ENCODE data around the gene DDAH1.
A peak's percentile ranks its signal among the peaks of the same experiment; 100 is the strongest.

Gene DDAH1

GRCh38 chr1:85295654-85296053 is 169.3 kb downstream of the DDAH1 start:
- no peak for DNase-seq

DNA sequence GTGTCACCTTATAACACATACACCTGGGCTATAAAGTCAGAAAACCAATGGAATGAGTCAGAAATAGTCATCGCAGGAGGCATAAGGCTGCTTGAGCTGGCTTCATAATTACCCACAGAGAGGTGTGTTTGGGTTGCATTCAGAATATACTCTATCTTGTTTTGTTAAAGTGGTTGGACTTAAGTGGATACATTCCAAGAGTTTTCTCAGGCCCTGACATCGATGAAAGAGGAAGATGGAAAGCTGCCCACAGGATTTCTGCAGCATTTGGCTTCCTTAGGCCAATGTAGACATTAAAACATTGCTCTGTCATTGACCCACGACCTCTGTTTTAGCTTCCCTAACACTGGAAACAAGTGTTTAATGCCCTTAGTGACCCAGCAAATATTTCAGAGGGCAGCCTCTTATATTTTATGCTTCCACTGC is 169.9 kb downstream of the DDAH1 start:
- DNase-seq: no peak

DNA sequence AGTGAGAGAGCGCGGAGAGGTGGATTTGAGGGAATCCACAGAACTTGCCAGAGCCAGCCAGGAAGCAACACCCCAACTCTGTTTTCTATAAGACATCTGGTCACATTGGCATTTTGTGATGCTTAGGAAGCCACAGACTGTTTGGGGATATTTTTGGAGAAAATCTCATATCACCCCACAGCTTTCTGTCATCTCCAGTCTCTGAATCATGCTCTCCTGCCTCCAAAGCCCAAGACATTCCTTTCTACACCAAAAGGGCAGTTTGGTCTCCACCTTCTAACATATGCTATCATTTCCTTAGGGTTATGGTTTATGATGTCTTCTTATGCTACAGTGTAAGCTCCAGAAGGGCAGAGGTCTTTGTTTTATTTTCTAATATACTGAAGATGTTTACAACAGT is 174.1 kb downstream of the DDAH1 start:
- no peak for DNase-seq

DNA sequence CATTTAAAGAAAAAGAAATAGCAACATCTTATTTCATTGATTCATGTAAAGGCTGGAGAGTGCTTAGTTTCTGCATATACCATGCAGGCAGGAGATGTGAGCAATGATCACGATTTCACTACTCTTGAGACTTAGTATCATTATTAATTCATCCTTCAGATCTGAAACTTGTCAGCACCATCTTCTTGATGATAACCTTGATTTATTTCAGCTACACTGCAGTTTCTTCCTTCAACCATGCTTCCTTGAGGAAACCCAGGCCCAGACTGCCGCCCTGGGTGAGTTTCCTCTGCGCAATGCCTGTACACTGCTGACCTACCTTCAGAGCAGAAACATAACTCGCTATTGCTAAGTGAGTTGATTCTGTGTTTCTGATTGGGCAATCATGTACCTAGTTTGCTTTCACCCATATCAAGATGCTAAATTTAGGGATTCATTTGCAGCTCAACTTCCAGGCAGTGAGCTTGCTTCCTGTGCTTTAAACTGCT is 175.1 kb downstream of the DDAH1 start:
- no peak for DNase-seq

DNA sequence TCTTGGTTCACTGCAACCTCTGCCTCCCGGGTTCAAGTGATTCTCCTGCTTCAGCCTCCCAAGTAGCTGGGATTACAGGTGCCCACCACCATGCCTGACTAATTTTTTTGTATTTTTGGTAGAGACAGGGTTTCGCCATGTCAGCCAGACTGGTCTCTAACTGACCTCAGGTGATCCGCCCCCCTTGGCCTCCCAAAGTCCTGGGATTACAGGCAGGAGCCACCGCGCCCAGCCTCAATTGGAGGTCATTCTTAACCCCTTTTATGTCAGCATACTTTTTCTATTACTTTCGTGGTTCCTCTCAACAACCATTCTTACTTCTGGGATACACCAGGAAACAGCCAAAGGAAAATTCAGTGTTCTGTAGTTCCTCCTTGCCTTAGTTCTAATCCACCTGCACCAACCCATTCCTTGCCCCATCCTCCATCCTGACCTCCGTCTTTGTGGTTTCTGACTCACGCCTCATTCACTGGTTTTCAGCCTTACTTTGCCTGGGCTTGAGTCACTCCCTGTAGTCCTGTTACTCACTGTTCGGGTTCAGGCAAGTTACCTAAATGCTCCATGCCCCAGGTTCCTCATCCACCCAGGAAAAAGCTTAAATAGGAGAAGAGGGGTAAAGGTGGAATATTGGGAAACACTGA is 175.6 kb downstream of the DDAH1 start:
- DNase-seq: no peak

- no peak for DNase-seq
Measured at GRCh38 chr1:85284202-85284601, 180.8 kb downstream of the DDAH1 start.

DNA sequence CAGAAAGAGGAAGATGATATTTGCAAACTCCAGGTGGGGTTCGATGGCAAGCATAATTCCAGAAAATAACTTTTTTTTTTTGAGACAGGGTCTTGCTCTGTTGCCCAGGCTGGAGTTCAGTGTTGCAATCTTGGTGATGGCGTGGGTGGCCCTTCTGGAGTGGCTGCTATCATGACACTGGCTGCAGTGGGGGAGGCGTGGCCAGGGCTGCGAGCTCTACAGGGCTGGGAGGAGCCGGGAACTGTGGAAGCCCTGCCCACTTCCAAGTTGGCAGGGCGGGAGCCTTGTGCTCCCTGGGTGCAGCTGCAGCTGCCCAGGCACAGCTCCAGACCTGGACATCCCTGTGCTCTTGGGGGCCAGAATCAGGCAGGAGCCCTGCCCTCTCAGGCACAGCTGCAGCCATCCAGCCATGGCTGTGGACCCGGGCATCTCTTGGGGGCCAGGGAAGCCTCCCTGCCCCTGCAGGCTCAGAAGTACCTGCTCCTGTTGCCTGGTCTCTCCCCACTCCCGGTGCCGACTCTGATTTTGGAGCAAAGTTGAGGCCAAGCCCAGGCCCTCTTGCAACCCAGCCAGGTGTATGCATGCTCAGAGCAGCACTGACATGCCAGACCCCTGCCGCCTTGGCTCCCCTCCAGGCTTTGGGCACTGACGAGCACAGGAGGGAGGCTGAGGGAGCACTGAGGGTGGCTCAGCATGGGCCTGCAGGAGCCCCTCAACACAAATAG is 181.3 kb downstream of the DDAH1 start:
- no peak for DNase-seq

DNA sequence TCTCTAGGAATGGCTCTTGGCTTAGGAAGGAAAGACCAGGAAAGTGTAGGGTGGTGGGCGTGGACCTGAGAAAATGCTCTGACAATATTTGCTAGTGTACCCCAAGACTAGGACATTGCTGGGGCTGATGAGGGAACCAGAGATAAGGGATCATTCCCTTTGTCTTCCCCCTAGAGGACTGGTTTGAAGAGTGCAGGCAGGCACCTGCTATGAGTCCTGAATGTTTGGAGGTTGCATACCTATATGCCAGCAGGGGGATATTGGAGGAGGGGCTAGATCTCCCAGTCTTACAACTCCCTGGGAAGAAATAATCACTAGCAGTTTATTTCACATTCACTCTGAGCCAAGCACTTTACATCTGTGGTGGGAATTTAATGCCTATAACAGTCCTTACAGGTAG is 182.5 kb downstream of the DDAH1 start:
- DNase-seq: no peak

- DNase-seq: no peak
Measured at GRCh38 chr1:85280636-85281035, 184.3 kb downstream of the DDAH1 start.

- no peak for DNase-seq
Measured at GRCh38 chr1:85279458-85280080, 185.4 kb downstream of the DDAH1 start.

DNA sequence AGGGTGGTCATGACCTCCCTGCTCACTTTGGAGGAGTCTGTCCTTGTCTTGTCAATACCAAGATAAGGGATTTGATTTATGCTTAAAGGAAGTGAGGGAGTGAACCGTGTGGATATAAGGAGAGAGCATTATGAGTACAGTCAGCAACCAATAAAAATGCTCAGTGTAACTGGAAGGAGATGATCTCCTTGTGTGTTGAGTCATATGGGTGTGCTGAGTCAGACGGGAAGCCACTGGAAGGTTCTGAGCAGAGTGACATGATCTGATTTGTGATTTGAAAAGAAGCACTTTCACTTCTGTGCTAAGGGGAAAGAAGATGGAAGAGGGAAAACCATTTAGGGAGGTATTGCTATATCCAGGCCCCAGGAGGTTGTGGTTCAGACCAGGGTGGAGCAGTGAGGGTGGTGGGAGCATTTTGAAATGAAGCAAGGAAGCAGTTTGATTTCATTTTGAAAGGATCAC is 186.1 kb downstream of the DDAH1 start:
- peak; percentile 21 for DNase-seq

- no peak for DNase-seq
Measured at GRCh38 chr1:85277802-85278201, 187.2 kb downstream of the DDAH1 start.

DNA sequence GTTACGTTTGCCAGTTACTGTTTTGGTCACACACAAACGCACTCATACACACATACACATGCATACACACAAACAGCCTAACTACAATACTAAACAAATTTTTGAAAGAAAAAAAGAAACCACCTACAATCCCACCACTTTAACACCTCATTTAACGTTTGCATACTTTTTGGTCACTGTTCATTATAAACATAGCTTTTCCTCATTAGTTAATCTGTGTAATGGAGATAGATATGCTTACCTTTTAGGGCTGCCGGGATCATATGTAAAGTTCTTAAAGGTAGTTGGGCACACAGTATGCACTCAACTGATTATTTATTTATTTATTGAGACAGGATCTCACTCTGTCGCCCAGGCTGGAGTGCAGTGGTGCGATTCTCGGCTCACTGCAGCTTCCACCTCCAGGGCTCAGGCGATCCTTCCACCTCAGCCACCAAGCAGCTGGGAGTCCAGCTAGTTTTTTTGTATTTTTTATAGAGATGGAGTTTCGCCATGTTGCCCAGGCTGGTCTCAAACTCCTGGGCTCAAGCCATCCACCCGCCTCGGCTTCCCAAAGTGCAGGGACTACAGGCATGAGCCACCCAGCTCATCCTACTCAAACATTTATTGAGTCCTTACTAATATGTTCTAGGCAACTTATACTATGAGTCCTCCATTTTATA is 187.8 kb downstream of the DDAH1 start:
- no peak for DNase-seq

DNA sequence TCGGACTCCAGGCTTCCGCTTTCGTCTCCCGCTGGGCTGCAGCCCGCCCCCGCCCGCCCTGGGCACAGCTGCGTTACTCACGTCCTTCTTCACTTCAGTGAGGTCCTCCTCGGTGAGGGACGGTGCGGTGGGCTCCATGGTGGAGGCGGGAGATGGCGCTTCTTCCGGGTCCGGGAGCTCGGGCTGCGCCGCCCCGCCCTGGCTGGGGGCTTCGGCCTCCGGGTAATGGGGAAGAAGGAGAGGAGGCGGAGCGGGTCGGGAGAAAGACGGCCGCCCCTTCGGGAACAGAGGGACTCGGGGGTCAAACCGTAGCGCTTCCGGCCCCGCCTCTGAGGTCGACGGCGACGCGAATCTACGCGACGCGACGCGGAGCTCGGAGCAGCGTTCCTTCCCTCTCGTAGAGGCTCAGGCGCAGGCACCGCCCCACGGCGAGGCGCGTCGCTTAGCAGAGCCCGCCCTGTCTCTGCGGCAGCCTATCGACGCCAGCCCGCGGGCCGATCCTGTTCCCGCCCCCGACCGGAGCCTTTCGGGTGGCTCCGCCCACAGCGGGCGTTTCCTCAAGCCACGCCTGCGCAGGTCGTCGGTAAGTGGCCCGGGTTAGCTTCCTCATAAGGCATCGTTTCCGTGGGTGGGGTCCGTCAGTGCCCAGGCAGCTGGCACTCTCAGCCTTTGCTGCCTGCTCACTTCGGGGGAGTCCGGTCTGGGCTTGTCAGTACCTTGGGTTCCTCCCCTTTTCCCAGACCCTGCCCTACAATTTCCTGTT is 188.6 kb downstream of the DDAH1 start, which contains the start of gene BCL10:
BCL10 (minus strand) TSS at position 418 of the 763 bp plus-strand sequence; CDS start at position 138, 280 bp downstream.
- DNase-seq: peak; percentile 97

- no peak for DNase-seq
Measured at GRCh38 chr1:85275701-85276214, 189.2 kb downstream of the DDAH1 start.

DNA sequence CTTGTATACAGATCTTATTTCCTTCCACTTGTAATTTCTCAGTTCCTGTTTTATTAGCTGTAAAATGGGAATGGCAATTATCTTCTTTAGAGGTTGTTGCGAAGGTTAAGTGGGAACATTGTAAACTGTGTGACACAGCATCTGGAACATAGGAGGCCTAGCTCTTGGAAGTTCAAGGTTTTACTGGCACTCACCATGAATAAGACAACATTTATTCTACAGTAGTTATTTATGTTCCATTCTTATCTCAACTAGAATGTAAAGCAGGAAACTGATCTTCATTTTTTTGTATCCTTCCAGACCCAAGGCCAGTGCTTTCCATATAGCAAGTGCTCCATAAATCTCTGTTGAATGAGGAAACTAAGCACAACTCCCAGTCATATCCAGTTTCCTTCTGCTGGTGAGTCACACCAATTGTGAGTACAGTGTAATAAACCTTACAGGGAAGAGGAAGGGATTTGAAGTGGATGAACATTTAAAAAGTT is 189.9 kb downstream of the DDAH1 start:
- DNase-seq: no peak

DNA sequence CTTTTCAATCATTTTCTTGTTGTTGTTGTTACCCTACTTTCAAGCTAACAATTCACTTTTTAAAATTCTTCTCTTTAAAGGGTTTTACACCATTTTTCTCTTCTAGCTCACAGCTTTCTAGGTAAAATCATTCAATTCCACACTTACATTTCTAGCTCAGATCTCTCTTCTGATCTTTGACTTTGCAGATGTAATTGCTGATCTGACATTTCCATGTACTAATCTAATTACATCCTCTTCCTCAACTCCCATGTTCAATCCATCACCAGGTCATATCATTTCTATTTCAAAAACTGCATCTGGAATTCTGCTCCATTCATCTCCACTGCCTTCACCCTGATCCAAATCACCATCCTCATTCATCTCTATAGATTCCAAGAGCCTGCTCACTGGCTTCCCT is 191.6 kb downstream of the DDAH1 start:
- DNase-seq: no peak

DNA sequence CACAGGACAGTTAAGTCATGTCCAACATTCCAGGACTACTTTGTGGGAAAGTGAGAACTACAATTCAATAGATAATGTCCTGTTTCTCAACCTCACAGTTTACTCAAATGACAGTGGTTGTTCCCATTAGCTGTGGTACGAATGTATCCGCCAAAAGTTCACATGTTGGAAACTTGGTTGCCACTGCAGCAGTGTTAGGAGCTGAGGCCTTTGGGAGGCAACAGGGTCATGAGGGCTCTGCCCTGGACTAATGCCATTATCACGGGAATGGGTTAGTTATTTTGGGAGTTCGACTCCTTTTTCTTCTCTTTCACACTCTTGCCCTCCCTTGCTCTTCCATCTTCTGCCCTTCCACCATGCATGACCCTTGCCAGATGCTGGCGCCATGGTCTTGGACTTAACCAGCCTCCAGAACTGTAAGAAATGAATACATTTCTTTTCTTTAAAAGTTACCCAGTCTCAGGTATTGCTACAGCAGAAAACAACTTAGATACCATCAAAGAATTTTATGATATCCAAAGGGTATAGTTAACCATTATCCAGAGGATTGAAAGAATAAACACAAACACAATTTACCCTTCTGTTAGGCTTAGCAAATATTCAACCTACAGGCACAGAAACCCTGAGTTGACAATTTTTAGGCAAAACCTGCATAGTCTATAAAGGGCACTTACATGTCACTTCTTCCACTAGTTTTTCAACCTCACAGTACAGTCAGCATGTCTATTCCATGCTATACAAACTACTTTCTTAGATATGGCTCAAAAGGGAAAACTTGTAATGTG is 196.0 kb downstream of the DDAH1 start:
- DNase-seq: no peak

Measured in NK-92 treated with Interleukin-12 subunit alpha and Interleukin-12 subunit beta, amount 100 ng/mL, for 24 hours (cell line).